Measurements from ENCODE around the gene NOCT. TPM values are rescaled to one million over a fixed set of nuclear protein-coding genes. Genes with fewer than 3 reads are reported as not detected.

Gene NOCT
- total and polyA plus RNA-seq, 2 of the 4 experiments (the other 2 are of a cell fraction): 5.5 to 41.4 TPM

DNA sequence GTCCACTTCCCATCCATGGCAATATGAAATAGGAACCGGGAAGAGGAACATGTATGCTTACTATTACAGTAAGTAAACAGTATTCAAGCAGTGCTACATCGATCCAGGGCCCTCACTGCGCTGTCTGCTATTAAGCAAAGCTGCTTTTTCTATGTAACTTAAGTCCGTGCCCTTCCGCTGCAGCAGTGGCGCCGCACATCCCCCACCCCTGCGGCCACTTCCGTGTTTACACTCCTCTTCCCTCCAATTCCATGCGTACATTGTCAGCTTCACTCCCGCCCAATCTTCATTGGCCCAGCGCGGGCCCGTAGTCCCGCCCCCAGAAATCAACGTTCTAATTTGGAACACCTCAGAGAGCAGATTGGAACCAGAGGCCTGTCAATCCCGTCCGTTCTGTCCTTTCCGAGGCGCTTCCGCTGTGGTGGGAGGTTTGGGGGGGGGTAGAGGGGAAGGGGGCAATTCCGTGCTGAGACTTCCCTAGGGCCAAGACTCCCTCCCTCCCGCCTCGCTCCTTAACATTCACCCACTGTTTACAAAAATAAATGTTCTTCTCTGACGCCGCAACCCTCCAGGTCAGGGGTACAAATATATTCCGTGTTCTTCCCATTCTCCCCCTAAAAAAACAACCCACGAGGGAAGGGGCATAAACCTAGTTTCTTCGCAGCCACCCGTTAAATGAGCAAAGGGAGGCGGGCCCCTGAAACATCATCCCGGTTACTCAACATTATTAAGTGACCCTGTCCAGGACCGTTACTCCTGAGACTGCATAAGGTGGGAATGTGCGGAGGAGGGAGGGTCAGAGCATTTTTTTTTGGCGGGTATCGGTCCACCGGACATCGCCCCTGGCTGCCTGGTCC lies 67.4 kb downstream of the NOCT start:
- Histone ChIP-seq H3K4me1 (ENCODE audit: control insufficient read depth, insufficient read depth, low read length) (no peaks in the 10 kb centered on the region), H3K27me3 (ENCODE audit: control insufficient read depth, insufficient read depth, low read length) (no peaks in the 10 kb centered on the region), H3K4ac (ENCODE audit: low read depth, low read length) (peak overlapping the region; percentile 78), H3K18ac (ENCODE audit: low read depth, low read length) (peak overlapping the region; percentile 30), H4K91ac (ENCODE audit: insufficient read depth, low read depth, low read length) (peak overlapping the region; percentile 86), H3K56ac (ENCODE audit: extremely low read depth, insufficient read depth, low read length) (peak overlapping the region; percentile 96), H3K14ac (replicated peaks; ENCODE audit: low read depth, low read length) (peak overlapping the region; percentile 97), H2BK20ac (ENCODE audit: low read depth, low read length) (no peak overlapping the region), H4K5ac (ENCODE audit: low read depth, low read length) (peak overlapping the region; percentile 50), H2AK5ac (ENCODE audit: low read depth, low read length) (peak overlapping the region; percentile 94), H3K36me3 (ENCODE audit: control insufficient read depth, insufficient read depth, low read length) (no peaks in the 10 kb centered on the region), H3K4me2 (ENCODE audit: low read depth, low read length) (peak overlapping the region; percentile 91), H2BK15ac (ENCODE audit: low read depth, low read length) (no peak overlapping the region; the same call in 2 of the 3 replicates), H2BK120ac (ENCODE audit: low read depth, low read length) (peak overlapping the region; percentile 57), H3K79me1 (ENCODE audit: low read depth in 1 of 2, low read length in 2 of 2) (peaks cover 3 to 27% of the 10 kb centered on the region in 2 experiments; a peak in 2 of 4 replicates), H3K9me1 (ENCODE audit: insufficient read depth, low read length) (no peaks in the 10 kb centered on the region), H3K9me3 (ENCODE audit: control insufficient read depth, insufficient read depth, low read length) (no peaks in the 10 kb centered on the region), H2AFZ (replicated peaks; ENCODE audit: low read length, poor library complexity) (peak overlapping the region; percentile 95), H4K8ac (ENCODE audit: low read depth in 2 of 2, low read length in 2 of 2) (peak overlapping the region; percentile 84 to 97), H3K27ac (ENCODE audit: insufficient read depth, low read length) (peak overlapping the region; percentile 94), H2AK9ac (replicated peaks; ENCODE audit: low read depth, low read length, poor library complexity) (peak overlapping the region; percentile 99), H4K20me1 (ENCODE audit: insufficient read depth, low read length) (peaks cover 18% of the 10 kb centered on the region; the same call in 1 of the 2 replicates), H2BK5ac (ENCODE audit: low read depth, low read length, poor library complexity, severe bottlenecking) (peak overlapping the region; percentile 96), H3K4me3 (ENCODE audit: insufficient read depth, low read depth, low read length) (peak overlapping the region; percentile 99), H3K9ac (ENCODE audit: low read depth, low read length) (peak overlapping the region; percentile 93), H3K23ac (ENCODE audit: low read depth, low read length) (peak overlapping the region; percentile 98)
- BruUV-seq (replicated peaks): no TSS peak
- WGBS, 2 experiments (ENCODE audit: extremely low coverage in 2 of 2, insufficient read length in 1 of 2): 1% methylated on average over 14 of the region's 38 CpGs; no CpG with 5 or more reads in 1 of the 2 experiments
- intact Hi-C loops (cut with micrococcal nuclease) (loop anchor here (5.0 kb wide), 1 partner anchor 219 kb away; the partner anchor contains the start of genes NAA15 and NDUFC1), in situ Hi-C loops (cut with MboI; ENCODE audit: low sequenced_read_pairs) (no loop called here), dilution Hi-C loops (cut with HindIII; ENCODE audit: low sequenced_read_pairs, unreplicated experiment) (no loop called here)
- CTCF ChIA-PET: interaction anchor here (0.5 kb wide), 1 partner anchor 15 kb away, joined by 3 read pairs; no protein-coding TSS in a partner anchor
- POLR2A ChIA-PET (ENCODE audit: unreplicated experiment): interaction anchor here (0.7 kb wide), 1 partner anchor 318 kb away, joined by 3 read pairs; no protein-coding TSS in a partner anchor
- DNase-seq (peak; percentile 97), ATAC-seq (ENCODE audit: low read depth) (peak; percentile 88)
- TF ChIP-seq FOS (IDR thresholded peaks at IDR 0.05; ENCODE audit: low read depth, low read length) (no peak), RCOR1 (IDR thresholded peaks at IDR 0.05; ENCODE audit: insufficient replicate concordance, low read length) (no peak), RFX5 (IDR thresholded peaks at IDR 0.05; ENCODE audit: low read depth, low read length) (no peak), POLR2A (IDR thresholded peaks at IDR 0.05; ENCODE audit: low read depth, low read length) (no peak), SMC3 (IDR thresholded peaks at IDR 0.05; ENCODE audit: low read depth, low read length) (no peak), BHLHE40 (IDR thresholded peaks at IDR 0.05; ENCODE audit: low read depth, low read length) (no peak), CHD1 (IDR thresholded peaks at IDR 0.05; ENCODE audit: low read depth, low read length) (no peak), RAD21 (IDR thresholded peaks at IDR 0.05; ENCODE audit: low read length) (no peak), MXI1 (IDR thresholded peaks at IDR 0.05; ENCODE audit: borderline replicate concordance, low read depth, low read length) (peak; percentile 90), NFE2L2 (IDR thresholded peaks at IDR 0.05; ENCODE audit: low read depth, low read length) (no peak)
- TF ChIP-seq, protein P1, sequence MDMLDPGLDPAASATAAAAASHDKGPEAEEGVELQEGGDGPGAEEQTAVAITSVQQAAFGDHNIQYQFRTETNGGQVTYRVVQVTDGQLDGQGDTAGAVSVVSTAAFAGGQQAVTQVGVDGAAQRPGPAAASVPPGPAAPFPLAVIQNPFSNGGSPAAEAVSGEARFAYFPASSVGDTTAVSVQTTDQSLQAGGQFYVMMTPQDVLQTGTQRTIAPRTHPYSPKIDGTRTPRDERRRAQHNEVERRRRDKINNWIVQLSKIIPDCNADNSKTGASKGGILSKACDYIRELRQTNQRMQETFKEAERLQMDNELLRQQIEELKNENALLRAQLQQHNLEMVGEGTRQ (IDR thresholded peaks at IDR 0.05; ENCODE audit: low read depth, low read length): no peak
- TF ChIP-seq, protein P2, sequence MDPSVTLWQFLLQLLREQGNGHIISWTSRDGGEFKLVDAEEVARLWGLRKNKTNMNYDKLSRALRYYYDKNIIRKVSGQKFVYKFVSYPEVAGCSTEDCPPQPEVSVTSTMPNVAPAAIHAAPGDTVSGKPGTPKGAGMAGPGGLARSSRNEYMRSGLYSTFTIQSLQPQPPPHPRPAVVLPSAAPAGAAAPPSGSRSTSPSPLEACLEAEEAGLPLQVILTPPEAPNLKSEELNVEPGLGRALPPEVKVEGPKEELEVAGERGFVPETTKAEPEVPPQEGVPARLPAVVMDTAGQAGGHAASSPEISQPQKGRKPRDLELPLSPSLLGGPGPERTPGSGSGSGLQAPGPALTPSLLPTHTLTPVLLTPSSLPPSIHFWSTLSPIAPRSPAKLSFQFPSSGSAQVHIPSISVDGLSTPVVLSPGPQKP (IDR thresholded peaks at IDR 0.05; ENCODE audit: borderline replicate concordance, low read depth, low read length): no peak
- TF ChIP-seq, protein P3, sequence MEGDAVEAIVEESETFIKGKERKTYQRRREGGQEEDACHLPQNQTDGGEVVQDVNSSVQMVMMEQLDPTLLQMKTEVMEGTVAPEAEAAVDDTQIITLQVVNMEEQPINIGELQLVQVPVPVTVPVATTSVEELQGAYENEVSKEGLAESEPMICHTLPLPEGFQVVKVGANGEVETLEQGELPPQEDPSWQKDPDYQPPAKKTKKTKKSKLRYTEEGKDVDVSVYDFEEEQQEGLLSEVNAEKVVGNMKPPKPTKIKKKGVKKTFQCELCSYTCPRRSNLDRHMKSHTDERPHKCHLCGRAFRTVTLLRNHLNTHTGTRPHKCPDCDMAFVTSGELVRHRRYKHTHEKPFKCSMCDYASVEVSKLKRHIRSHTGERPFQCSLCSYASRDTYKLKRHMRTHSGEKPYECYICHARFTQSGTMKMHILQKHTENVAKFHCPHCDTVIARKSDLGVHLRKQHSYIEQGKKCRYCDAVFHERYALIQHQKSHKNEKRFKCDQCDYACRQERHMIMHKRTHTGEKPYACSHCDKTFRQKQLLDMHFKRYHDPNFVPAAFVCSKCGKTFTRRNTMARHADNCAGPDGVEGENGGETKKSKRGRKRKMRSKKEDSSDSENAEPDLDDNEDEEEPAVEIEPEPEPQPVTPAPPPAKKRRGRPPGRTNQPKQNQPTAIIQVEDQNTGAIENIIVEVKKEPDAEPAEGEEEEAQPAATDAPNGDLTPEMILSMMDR (conservative IDR thresholded peaks at IDR 0.05; ENCODE audit: low read depth, low read length): no peak
